Astrocyte (in vitro differentiated cells and primary cell): ENCODE results near the gene BICDL2. TPM values are rescaled to one million over a fixed set of nuclear protein-coding genes. Genes with fewer than 3 reads are reported as not detected.

Source experiments
- DNase-seq: peaks from one replicate; pipeline ENCODE4 v3.0.0-alpha.2; 2010; ENCODE audit warnings: low read depth
- FAIRE-seq: peaks from 2 replicates; lab custom pipeline; 2011; peaks lifted over from hg19 to GRCh38; lab: Jason Lieb, UNC
- H2AFZ ChIP-seq: 2 replicates; pipeline ENCODE4 v1.6.0; 2012; ENCODE audit warnings: low read depth, low read length, inconsistent platforms
- H3K27ac ChIP-seq: 2 replicates; pipeline ENCODE4 v1.5.1; 2011; ENCODE audit warnings: low read depth, low read length, inconsistent platforms
- H3K27me3 ChIP-seq: 2 replicates; pipeline ENCODE4 v1.6.0; 2011; ENCODE audit warnings: low read length, inconsistent platforms; ENCODE audit not compliant: insufficient read depth
- H3K36me3 ChIP-seq: 2 replicates; pipeline ENCODE4 v1.5.1; 2011; ENCODE audit warnings: low read length, inconsistent platforms; ENCODE audit not compliant: insufficient read depth
- H3K4me1 ChIP-seq: 2 replicates; pipeline ENCODE4 v1.5.1; 2011; ENCODE audit warnings: low read length, inconsistent platforms; ENCODE audit not compliant: insufficient read depth
- H3K4me2 ChIP-seq: 2 replicates; pipeline ENCODE4 v1.6.0; 2012; ENCODE audit warnings: low read length, inconsistent platforms
- H3K4me3 ChIP-seq: 2 replicates; pipeline ENCODE4 v1.5.1; 2011; ENCODE audit warnings: low read depth, mild to moderate bottlenecking, low read length, inconsistent platforms; ENCODE audit not compliant: insufficient read depth
- H3K79me2 ChIP-seq: 2 replicates; pipeline ENCODE4 v1.6.0; 2012; ENCODE audit warnings: mild to moderate bottlenecking, low read length, inconsistent platforms; ENCODE audit not compliant: insufficient read depth
- H3K9ac ChIP-seq: 2 replicates; pipeline ENCODE4 v1.6.0; 2012; ENCODE audit warnings: mild to moderate bottlenecking, low read length, inconsistent platforms
- H3K9me3 ChIP-seq: 2 replicates; pipeline ENCODE4 v1.5.1; 2012; ENCODE audit warnings: low read depth, mild to moderate bottlenecking, low read length, inconsistent platforms; ENCODE audit not compliant: insufficient read depth
- H4K20me1 ChIP-seq: 2 replicates; pipeline ENCODE4 v1.6.0; 2012; ENCODE audit warnings: low read length, inconsistent platforms; ENCODE audit not compliant: insufficient read depth
- H3K27ac Mint-ChIP-seq: one replicate; pipeline ENCODE4 v1.8.0; 2021; ENCODE audit warnings: mild to moderate bottlenecking, mixed read lengths; ENCODE audit not compliant: unreplicated experiment
- H3K27me3 Mint-ChIP-seq: one replicate; pipeline ENCODE4 v1.8.0; 2021; ENCODE audit warnings: low read depth, mixed read lengths; ENCODE audit not compliant: unreplicated experiment
- H3K36me3 Mint-ChIP-seq: one replicate; pipeline ENCODE4 v1.8.0; 2021; ENCODE audit warnings: low read depth, mixed read lengths; ENCODE audit not compliant: unreplicated experiment
- H3K4me1 Mint-ChIP-seq: one replicate; pipeline ENCODE4 v1.8.0; 2021; ENCODE audit warnings: low read depth, mixed read lengths; ENCODE audit not compliant: unreplicated experiment
- H3K4me3 Mint-ChIP-seq: one replicate; pipeline ENCODE4 v1.8.0; 2021; ENCODE audit warnings: mild to moderate bottlenecking, moderate library complexity, mixed read lengths; ENCODE audit not compliant: unreplicated experiment
- H3K9me3 Mint-ChIP-seq: one replicate; pipeline ENCODE4 v1.8.0; 2021; ENCODE audit warnings: mild to moderate bottlenecking, mixed read lengths; ENCODE audit not compliant: unreplicated experiment
- EZH2 ChIP-seq: IDR thresholded peaks from 2 replicates; pipeline ENCODE4 v1.6.1; 2012; ENCODE audit warnings: mild to moderate bottlenecking, low read length, inconsistent platforms; ENCODE audit not compliant: insufficient read depth
- total RNA-seq: library from RNA; stranded (reverse); gene quantifications from 2 replicates; pipeline ENCODE4 v1.2.1, GENCODE V29; 2021
- TF ChIP-seq, protein P1 (sequence below): IDR thresholded peaks from 2 replicates; pipeline ENCODE4 v1.5.1; 2011; ENCODE audit warnings: low read depth, mild to moderate bottlenecking, inconsistent platforms, low read length, moderate library complexity; ENCODE audit not compliant: insufficient read depth

Gene BICDL2
- total RNA-seq, 1 donor from 2014 or later: 0.16 TPM

DNA sequence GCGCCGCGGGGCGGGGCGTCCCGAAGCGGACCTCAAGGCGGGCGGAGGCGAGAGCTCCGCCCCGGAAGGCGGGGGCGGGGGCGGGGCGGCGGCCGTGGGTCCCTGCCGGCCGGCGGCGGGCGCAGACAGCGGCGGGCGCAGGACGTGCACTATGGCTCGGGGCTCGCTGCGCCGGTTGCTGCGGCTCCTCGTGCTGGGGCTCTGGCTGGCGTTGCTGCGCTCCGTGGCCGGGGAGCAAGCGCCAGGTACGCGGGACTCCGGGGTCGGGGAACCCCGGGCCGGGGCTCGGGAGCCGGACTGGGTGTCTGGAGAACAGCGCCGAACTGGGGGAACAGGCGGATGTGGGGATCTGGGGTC is 16.5 kb downstream of the BICDL2 start, which contains the start of gene TNFRSF12A:
TSS of gene TNFRSF12A (plus strand) at position 122 of the 357 bp plus-strand sequence. CDS start at position 152, 30 bp downstream.
- peak within 1 kb of the TSS; percentile 88 for H3K4me2 ChIP-seq
- H3K79me2 ChIP-seq: peaks cover 5% of the 10 kb centered on the region
- Mint-ChIP-seq H3K27me3 (no peaks in the 10 kb centered on the region), H3K27ac (peak within 1 kb of the TSS; percentile 100), H3K4me1 (peaks cover 15% of the 10 kb centered on the region), H3K4me3 (peak within 1 kb of the TSS; percentile 93), H3K9me3 (no peaks in the 10 kb centered on the region), H3K36me3 (peaks cover 2% of the 10 kb centered on the region)
- FAIRE-seq (no peak), DNase-seq (peak; percentile 35)
- H3K4me3 ChIP-seq: peak within 1 kb of the TSS; percentile 94
- no peaks in the 10 kb centered on the region for H3K27me3 ChIP-seq
- H3K9me3 ChIP-seq: no peaks in the 10 kb centered on the region
- peaks cover 29% of the 10 kb centered on the region for H3K4me1 ChIP-seq
- peaks cover 7% of the 10 kb centered on the region for H4K20me1 ChIP-seq
- no peak for TF ChIP-seq EZH2
- TF ChIP-seq, protein P1, sequence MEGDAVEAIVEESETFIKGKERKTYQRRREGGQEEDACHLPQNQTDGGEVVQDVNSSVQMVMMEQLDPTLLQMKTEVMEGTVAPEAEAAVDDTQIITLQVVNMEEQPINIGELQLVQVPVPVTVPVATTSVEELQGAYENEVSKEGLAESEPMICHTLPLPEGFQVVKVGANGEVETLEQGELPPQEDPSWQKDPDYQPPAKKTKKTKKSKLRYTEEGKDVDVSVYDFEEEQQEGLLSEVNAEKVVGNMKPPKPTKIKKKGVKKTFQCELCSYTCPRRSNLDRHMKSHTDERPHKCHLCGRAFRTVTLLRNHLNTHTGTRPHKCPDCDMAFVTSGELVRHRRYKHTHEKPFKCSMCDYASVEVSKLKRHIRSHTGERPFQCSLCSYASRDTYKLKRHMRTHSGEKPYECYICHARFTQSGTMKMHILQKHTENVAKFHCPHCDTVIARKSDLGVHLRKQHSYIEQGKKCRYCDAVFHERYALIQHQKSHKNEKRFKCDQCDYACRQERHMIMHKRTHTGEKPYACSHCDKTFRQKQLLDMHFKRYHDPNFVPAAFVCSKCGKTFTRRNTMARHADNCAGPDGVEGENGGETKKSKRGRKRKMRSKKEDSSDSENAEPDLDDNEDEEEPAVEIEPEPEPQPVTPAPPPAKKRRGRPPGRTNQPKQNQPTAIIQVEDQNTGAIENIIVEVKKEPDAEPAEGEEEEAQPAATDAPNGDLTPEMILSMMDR: no peak
- H3K27ac ChIP-seq: peak within 1 kb of the TSS; percentile 100
- H2AFZ ChIP-seq: peak within 1 kb of the TSS; percentile 68
- no peaks in the 10 kb centered on the region for H3K36me3 ChIP-seq
- peak within 1 kb of the TSS; percentile 99 for H3K9ac ChIP-seq

DNA sequence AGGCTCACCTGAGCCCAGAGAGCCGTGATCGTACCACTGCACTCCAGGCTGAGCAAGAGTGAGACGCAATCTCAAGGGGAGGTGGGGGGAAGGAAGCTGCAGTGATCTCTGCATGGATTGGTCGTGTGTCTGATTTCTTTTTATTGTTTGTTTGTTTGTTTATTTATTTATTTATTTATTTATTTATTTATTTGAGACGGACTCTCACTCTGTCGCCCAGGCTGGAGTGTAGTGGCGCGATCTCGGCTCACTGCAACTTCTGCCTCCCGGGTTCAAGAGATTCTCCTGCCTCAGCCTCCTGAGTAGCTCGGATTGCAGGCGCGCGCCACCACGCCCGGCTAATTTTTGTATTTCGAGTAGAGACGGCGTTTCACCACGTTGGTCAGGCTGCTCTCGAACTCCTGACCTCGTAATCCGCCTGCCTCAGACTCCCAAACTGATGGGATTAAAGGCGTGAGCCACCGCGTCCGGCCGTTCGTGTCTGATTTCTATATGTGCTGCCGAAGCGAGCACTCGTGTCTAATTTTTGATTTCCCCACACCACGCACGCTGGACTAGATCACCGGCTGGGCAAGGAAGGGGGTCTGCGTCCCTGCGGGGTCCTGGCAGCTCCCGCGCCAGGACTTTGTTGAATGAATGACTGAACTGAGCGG is 17.0 kb downstream of the BICDL2 start:
- Histone ChIP-seq H3K4me2 (peak overlapping the region; percentile 88), H3K4me3 (peak overlapping the region; percentile 52), H4K20me1 (peaks cover 6% of the 10 kb centered on the region), H3K4me1 (peaks cover 29% of the 10 kb centered on the region), H3K27ac (peak overlapping the region; percentile 100), H3K36me3 (no peaks in the 10 kb centered on the region), H2AFZ (peak overlapping the region; percentile 68), H3K79me2 (peaks cover 5% of the 10 kb centered on the region), H3K27me3 (no peaks in the 10 kb centered on the region), H3K9me3 (no peaks in the 10 kb centered on the region), H3K9ac (peak overlapping the region; percentile 99)
- no peaks in the 10 kb centered on the region for H3K27me3 Mint-ChIP-seq
- H3K36me3 Mint-ChIP-seq: peaks cover 5% of the 10 kb centered on the region
- TF ChIP-seq, protein P1: no peak
- no peak for TF ChIP-seq EZH2
- H3K27ac Mint-ChIP-seq: peak overlapping the region; percentile 90
- FAIRE-seq (no peak), DNase-seq (no peak)
- peaks cover 18% of the 10 kb centered on the region for H3K4me1 Mint-ChIP-seq
- peak overlapping the region; percentile 90 for H3K4me3 Mint-ChIP-seq
- H3K9me3 Mint-ChIP-seq: no peaks in the 10 kb centered on the region
